Mononuclear cell (primary cell): ENCODE results near the gene MTMR3. TPM values are rescaled to one million over a fixed set of nuclear protein-coding genes. Genes with fewer than 3 reads are reported as not detected.

ENCODE experiments used
- H3K27me3 ChIP-seq: 2 replicates; pipeline ENCODE4 v1.6.0; 2011; ENCODE audit warnings: low read length, control low read depth; ENCODE audit not compliant: insufficient read depth
- H3K4me1 ChIP-seq: 2 replicates; pipeline ENCODE4 v1.5.1; 2011; ENCODE audit warnings: mild to moderate bottlenecking, low read length, control low read depth; ENCODE audit not compliant: insufficient read depth
- H3K4me3 ChIP-seq: 2 replicates; pipeline ENCODE4 v1.5.1; 2011; ENCODE audit warnings: mild to moderate bottlenecking, low read length, moderate library complexity
- H3K9me3 ChIP-seq: 2 replicates; pipeline ENCODE4 v1.5.1; 2011; ENCODE audit warnings: low read depth, mild to moderate bottlenecking, control low read depth, low read length
- total RNA-seq: library from RNA; depleted of rRNA; stranded (reverse); fragments of >200 nt; gene quantifications from one replicate; pipeline ENCODE4 v1.2.3, GENCODE V29; 2012

The MTMR3 gene
- total RNA-seq, 1 donor, result 79.0 TPM

GRCh38 chr22:30040499-30041260 is 157.7 kb downstream of the MTMR3 start:
- H3K4me3 ChIP-seq, result no peak overlapping the region
- H3K27me3 ChIP-seq, result no peaks in the 10 kb centered on the region
- no peaks in the 10 kb centered on the region for H3K4me1 ChIP-seq
- H3K9me3 ChIP-seq, result no peaks in the 10 kb centered on the region

- H3K9me3 ChIP-seq, result no peaks in the 10 kb centered on the region
- H3K4me3 ChIP-seq, result no peak overlapping the region
- H3K4me1 ChIP-seq, result no peaks in the 10 kb centered on the region
- H3K27me3 ChIP-seq, result no peaks in the 10 kb centered on the region
Measured at GRCh38 chr22:30041475-30041874, 158.5 kb downstream of the MTMR3 start.

- H3K9me3 ChIP-seq, result no peaks in the 10 kb centered on the region
- no peaks in the 10 kb centered on the region for H3K4me1 ChIP-seq
- no peaks in the 10 kb centered on the region for H3K27me3 ChIP-seq
- no peak overlapping the region for H3K4me3 ChIP-seq
Measured at GRCh38 chr22:30041881-30042280, 158.9 kb downstream of the MTMR3 start.

- H3K4me3 ChIP-seq, result no peak overlapping the region
- H3K9me3 ChIP-seq, result no peaks in the 10 kb centered on the region
- H3K4me1 ChIP-seq, result peaks cover 8% of the 10 kb centered on the region
- H3K27me3 ChIP-seq, result no peaks in the 10 kb centered on the region
Measured at GRCh38 chr22:30043161-30043560, 160.2 kb downstream of the MTMR3 start.

- no peaks in the 10 kb centered on the region for H3K27me3 ChIP-seq
- H3K9me3 ChIP-seq, result no peaks in the 10 kb centered on the region
- no peak overlapping the region for H3K4me3 ChIP-seq
- peaks cover 8% of the 10 kb centered on the region for H3K4me1 ChIP-seq
Measured at GRCh38 chr22:30044369-30044768, 161.4 kb downstream of the MTMR3 start.

GRCh38 chr22:30044881-30045493 is 162.0 kb downstream of the MTMR3 start:
- Histone ChIP-seq H3K9me3 (no peaks in the 10 kb centered on the region), H3K27me3 (no peaks in the 10 kb centered on the region), H3K4me1 (peaks cover 8% of the 10 kb centered on the region), H3K4me3 (no peak overlapping the region)

- Histone ChIP-seq H3K27me3 (no peaks in the 10 kb centered on the region), H3K4me1 (peaks cover 8% of the 10 kb centered on the region), H3K4me3 (no peak overlapping the region), H3K9me3 (no peaks in the 10 kb centered on the region)
Measured at GRCh38 chr22:30045494-30045887, 162.5 kb downstream of the MTMR3 start.

- H3K4me3 ChIP-seq, result no peak overlapping the region
- no peaks in the 10 kb centered on the region for H3K27me3 ChIP-seq
- no peaks in the 10 kb centered on the region for H3K9me3 ChIP-seq
- peaks cover 8% of the 10 kb centered on the region for H3K4me1 ChIP-seq
Measured at GRCh38 chr22:30045901-30046715, 163.1 kb downstream of the MTMR3 start.

- H3K4me1 ChIP-seq, result peaks cover 8% of the 10 kb centered on the region
- H3K9me3 ChIP-seq, result no peaks in the 10 kb centered on the region
- H3K27me3 ChIP-seq, result no peaks in the 10 kb centered on the region
- no peak overlapping the region for H3K4me3 ChIP-seq
Measured at GRCh38 chr22:30046716-30047363, 163.9 kb downstream of the MTMR3 start.

GRCh38 chr22:30047364-30047738 is 164.4 kb downstream of the MTMR3 start:
- Histone ChIP-seq H3K9me3 (no peaks in the 10 kb centered on the region), H3K4me3 (no peak overlapping the region), H3K4me1 (peaks cover 8% of the 10 kb centered on the region), H3K27me3 (no peaks in the 10 kb centered on the region)

GRCh38 chr22:30048681-30049080 is 165.7 kb downstream of the MTMR3 start:
- Histone ChIP-seq H3K9me3 (no peaks in the 10 kb centered on the region), H3K4me1 (peaks cover 8% of the 10 kb centered on the region)

GRCh38 chr22:30054067-30054763 is 171.2 kb downstream of the MTMR3 start:
- no peaks in the 10 kb centered on the region for H3K4me1 ChIP-seq
- H3K9me3 ChIP-seq, result no peaks in the 10 kb centered on the region
- no peak overlapping the region for H3K4me3 ChIP-seq
- no peaks in the 10 kb centered on the region for H3K27me3 ChIP-seq

More at GRCh38 chr22:30048681-30049080, 165.7 kb downstream of the MTMR3 start:
- H3K27me3 ChIP-seq, result no peaks in the 10 kb centered on the region
- H3K4me3 ChIP-seq, result no peak overlapping the region

- Histone ChIP-seq H3K27me3 (no peaks in the 10 kb centered on the region), H3K9me3 (no peaks in the 10 kb centered on the region), H3K4me3 (no peak overlapping the region), H3K4me1 (no peaks in the 10 kb centered on the region)
Measured at GRCh38 chr22:30054764-30055069, 171.7 kb downstream of the MTMR3 start.

GRCh38 chr22:30056015-30056414 is 173.0 kb downstream of the MTMR3 start:
- no peaks in the 10 kb centered on the region for H3K9me3 ChIP-seq
- no peak overlapping the region for H3K4me3 ChIP-seq
- H3K27me3 ChIP-seq, result no peaks in the 10 kb centered on the region
- H3K4me1 ChIP-seq, result no peaks in the 10 kb centered on the region
